ENCODE measurements around the gene CDH4. TPM values are rescaled to one million over a fixed set of nuclear protein-coding genes. Genes with fewer than 3 reads are reported as not detected.
"Not testable (repeated sequence)": the region's sequence is repeated elsewhere in the genome, so short reads cannot be mapped to it uniquely, and the experiment has no call there.

Gene CDH4
- total RNA-seq, 2 donors from 2014 or later: 0.19 to 0.65 TPM

- intact Hi-C loops (cut with DNase I): no loop called here
Measured at GRCh38 chr20:61457725-61458124, 205.7 kb downstream of the CDH4 start.

DNA sequence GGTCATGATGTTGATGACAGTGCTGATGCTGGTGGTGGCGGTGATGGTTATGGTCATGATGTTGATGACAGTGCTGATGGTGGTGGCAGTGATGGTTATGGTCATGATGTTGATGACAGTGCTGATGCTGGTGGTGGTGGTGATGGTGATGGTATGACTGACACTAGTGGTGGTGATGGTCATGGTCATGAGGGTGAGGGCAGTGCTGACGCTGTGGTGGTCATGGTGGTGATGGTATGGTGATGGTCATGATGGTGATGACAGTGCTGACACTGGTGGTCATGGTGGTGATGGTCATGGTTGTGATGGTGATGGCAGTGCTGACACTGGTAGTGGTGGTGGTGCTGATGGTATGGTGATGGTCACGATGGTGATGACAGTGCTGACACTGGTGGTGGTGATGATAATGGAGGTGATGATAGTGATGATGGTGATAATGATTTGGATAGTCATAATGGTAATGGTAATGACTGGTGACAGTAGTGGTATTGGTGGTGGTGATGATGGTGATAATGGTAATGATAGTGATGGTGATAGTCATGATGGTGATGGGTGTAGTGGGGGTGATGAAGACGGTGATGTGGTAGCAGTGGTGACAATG lies 206.2 kb downstream of the CDH4 start:
- DNase-seq (ENCODE audit: low spot score): no peak
- intact Hi-C loops (cut with DNase I): no loop called here

More at GRCh38 chr20:61457725-61458124, 205.7 kb downstream of the CDH4 start:
- DNase-seq (ENCODE audit: low spot score): no peak

DNA sequence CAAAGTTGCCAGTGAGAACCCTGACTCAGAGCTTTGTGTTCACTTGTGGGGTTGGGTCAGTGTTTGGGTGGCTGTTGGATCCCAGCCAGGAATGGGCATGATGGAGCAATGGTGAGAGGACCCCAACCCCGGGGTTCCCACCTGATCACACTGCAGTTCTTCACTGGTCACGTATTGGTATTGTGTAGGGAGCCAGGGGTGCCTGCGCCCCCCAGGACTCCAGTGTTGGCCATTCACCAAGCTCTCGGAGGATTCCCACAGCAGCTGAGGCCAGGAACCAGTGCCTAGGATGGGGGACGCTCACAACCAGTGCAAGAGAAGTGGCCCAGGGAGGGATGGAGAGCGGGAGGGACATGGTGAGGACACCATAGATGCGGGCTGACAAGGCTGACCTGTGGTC lies 207.2 kb downstream of the CDH4 start:
- intact Hi-C loops (cut with DNase I): no loop called here
- DNase-seq (ENCODE audit: low spot score): no peak

- intact Hi-C loops (cut with DNase I): loop anchor here in 1 of 2 donors (1.0 kb wide), 1 partner anchor 14 kb away; no protein-coding TSS in a partner anchor
- no peak for DNase-seq (ENCODE audit: low spot score)
Measured at GRCh38 chr20:61459705-61460104, 207.6 kb downstream of the CDH4 start.

DNA sequence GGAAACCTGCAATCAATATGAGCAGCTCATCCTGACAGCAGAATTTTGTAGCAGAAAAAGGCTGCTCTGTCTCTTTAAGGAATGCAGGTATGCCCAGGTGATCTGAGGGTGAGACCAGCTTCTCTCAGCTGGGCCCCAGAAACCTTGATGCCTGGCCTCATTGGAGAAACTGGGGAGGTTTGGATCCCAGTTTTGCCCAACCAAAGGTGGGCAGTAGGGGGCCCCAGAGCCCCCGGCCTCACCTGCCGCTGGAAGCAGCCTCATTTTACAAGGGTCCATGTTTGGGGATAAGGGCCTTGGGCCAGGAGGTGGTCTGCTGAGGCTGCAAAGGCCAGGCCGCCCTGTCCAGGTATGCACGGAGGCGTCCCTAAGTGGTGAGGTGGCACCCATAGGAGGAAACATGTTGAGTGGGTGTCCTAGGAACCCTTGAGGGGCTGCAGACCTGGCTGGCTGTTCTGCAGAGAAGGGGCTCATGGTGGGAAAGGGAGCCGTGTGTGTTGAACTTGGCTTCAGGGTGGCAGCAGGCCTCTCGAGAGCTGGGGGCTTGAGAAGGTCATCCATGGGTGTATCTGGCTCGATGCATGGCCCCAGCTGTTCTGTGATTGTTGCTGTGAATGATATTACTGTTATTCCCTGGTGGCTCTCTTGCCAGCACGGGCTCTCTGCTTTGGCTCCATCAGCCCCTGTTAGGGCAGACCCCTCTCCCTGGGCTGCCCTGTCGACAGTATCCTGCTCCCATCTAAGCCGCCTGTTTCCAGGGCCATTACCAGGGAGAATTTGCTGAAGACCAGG lies 208.4 kb downstream of the CDH4 start:
- DNase-seq (ENCODE audit: low spot score): no peak
- intact Hi-C loops (cut with DNase I): loop anchor here in 1 of 2 donors (1.0 kb wide), 1 partner anchor 13 kb away; no protein-coding TSS in a partner anchor

DNA sequence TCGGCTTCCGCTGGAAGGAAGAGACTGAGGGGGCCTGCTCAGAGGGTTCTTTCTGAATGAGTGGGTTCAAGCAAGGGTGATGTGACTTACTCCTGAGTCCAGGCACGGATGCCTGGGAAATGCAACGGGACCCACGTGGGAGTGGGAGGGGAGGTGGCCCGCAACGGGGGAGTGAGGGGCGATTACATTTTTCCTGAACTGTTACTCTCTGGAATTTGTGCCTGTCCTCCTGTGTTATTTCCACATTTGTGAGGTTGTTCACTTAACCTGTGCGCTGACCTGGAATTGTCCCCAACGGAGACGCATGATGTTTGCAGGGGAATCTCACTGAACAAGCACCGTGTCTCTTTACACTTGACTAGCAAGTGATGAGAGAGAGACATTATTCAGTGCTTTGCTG lies 209.4 kb downstream of the CDH4 start:
- DNase-seq (ENCODE audit: low spot score): no peak
- intact Hi-C loops (cut with DNase I): no loop called here

- intact Hi-C loops (cut with DNase I): no loop called here
- DNase-seq (ENCODE audit: low spot score): no peak
Measured at GRCh38 chr20:61464307-61465303, 212.5 kb downstream of the CDH4 start.

GRCh38 chr20:61475729-61476128 lies 223.7 kb downstream of the CDH4 start:
- intact Hi-C loops (cut with DNase I): no loop called here
- no peak for DNase-seq (ENCODE audit: low spot score)

GRCh38 chr20:61476956-61477355 lies 224.9 kb downstream of the CDH4 start:
- intact Hi-C loops (cut with DNase I): no loop called here
- peak; percentile 69 for DNase-seq (ENCODE audit: low spot score)

GRCh38 chr20:61477451-61477861 lies 225.4 kb downstream of the CDH4 start:
- intact Hi-C loops (cut with DNase I): no loop called here
- DNase-seq (ENCODE audit: low spot score): no peak

- DNase-seq (ENCODE audit: low spot score): peak; percentile 50
- intact Hi-C loops (cut with DNase I): no loop called here
Measured at GRCh38 chr20:61478094-61478493, 226.0 kb downstream of the CDH4 start.

DNA sequence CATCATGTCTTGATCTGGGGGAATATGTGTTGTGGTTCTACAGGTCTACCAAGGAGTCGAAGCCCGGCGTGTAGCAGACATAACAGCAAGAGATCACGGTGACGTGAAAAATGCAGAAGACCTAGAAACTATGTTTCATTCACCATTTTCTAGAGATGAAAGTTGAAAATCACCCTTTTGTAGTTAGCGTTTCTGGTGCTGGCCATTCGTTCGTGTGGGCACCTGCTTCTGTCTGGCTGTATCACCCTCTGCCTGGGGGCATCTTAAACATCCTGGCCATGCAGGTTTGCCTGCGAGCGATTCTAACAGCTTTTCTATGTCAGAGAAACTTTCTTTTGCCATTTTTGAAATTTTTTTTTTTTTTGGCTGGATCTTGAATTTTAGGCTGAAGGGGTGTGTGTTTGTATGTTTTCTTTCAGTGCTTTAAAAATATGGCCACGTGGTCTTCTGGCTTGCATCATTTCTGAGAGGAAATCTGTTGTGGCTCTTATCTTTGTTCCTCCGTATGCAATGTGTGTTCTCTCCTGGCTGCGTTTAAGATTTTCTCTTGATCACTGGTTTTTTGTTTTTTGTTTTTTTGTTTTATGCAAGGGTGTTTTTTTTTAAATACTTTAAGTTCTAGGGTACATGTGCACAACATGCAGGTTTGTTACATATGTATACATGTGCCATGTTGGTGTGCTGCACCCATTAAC lies 226.7 kb downstream of the CDH4 start:
- intact Hi-C loops (cut with DNase I): no loop called here
- no peak for DNase-seq (ENCODE audit: low spot score)

- intact Hi-C loops (cut with DNase I); DNase-seq (ENCODE audit: low spot score): not testable (repeated sequence)
Measured at GRCh38 chr20:61479433-61479832, 227.4 kb downstream of the CDH4 start.

DNA sequence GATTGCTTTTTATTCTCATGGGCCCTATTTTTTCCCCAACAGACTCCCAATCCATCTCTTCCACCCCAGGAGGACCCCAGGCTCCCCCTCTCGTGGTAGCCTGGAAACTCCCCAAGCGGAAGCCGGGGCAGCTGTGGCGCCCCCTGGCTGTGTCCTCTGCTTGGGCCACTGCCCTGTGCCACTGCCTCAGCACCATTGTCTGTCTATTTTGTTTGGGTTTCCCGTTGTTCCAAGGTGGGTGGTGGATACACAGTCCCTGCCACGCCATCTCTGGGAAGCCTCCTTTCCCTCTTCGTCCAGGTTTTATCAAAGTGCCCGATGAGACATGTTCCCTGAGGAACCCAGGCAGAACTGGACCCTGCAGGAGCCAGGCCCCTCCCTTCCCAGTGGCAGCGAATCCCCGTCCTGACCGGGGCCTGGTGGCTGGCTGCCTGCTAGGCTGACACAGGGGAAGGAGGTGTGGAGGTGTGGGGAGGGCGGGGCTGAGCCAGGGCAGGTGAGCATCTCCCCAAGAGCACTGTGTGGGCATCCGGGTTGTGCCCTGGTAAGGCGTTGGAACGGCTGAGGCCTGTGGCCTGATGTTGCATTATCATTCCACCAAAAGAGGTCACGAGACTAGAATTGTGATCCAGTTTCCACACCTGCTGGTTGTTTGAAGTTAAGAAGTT lies 228.2 kb downstream of the CDH4 start:
- peak; percentile 58 for DNase-seq (ENCODE audit: low spot score)
- intact Hi-C loops (cut with DNase I): no loop called here

GRCh38 chr20:61482056-61482887 lies 230.2 kb downstream of the CDH4 start:
- intact Hi-C loops (cut with DNase I): no loop called here
- peak; percentile 36 for DNase-seq (ENCODE audit: low spot score)

- intact Hi-C loops (cut with DNase I): no loop called here
- DNase-seq (ENCODE audit: low spot score): peak; percentile 8
Measured at GRCh38 chr20:61482901-61483300, 230.8 kb downstream of the CDH4 start.

GRCh38 chr20:61483336-61484067 lies 231.4 kb downstream of the CDH4 start:
- peak; percentile 34 for DNase-seq (ENCODE audit: low spot score)
- intact Hi-C loops (cut with DNase I): no loop called here

All from posterior vena cava (tissue), 2 donors.